HG03159 (cell line): ENCODE results near the gene ADAM30.

ENCODE experiments used
- ATAC-seq: cut with Tn5 transposase; IDR thresholded peaks from one replicate; pipeline ENCODE4 v1.9.1; 2021; ENCODE audit warnings: mild to moderate bottlenecking, moderate library complexity; ENCODE audit not compliant: unreplicated experiment

The ADAM30 gene

DNA sequence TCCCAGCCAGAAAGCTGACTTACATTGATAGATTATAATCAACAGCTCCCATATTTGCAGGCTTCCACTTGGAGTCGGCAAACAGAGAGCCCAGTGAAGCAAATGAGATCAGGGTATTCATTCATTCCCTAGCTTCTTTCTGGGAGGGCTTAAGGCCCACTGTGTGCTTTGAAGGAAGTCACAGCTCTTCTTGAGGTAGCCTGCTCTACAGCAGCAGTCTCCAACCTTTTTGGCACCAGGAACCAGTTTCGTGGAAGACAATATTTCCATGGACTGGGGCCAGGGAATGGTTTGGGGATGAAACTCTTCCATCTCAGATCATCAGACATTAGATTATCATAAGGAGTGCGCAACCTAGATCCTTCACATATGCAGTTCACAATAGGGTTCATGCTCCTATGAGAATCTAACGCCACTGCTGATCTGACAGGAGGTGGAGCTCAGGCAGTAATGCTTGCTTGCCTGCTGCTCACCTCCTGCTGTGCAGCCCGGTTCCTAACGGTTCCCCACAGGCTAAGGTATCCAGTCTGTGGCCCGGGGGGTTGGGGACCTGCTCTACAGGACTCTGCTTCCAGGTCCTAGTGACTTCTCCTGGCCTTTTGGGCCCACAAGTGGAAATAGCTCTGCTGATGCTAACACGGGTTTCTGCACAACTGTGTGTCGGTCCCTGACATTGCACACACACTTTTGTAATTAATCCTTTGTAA, 13.7 kb upstream of the ADAM30 start:
- ATAC-seq = no peak

DNA sequence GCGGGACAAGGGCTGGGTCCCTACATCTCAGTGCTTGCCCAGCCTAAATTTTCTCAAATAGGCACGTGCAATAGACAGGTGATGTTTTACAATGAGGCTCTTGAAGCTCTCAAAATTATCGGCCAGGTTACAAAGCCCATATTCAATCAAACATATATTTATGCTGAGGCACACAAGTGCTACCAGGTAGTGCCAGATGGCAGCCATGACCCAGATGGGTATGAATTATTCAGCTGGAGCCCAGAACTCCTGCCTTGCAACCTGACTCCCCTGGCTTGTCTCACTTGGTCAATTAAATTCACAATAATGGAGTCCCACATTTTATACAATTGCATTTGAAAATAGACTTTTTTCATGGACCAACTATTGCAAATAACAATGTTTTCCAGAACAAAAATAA, 12.3 kb upstream of the ADAM30 start:
- no peak for ATAC-seq

DNA sequence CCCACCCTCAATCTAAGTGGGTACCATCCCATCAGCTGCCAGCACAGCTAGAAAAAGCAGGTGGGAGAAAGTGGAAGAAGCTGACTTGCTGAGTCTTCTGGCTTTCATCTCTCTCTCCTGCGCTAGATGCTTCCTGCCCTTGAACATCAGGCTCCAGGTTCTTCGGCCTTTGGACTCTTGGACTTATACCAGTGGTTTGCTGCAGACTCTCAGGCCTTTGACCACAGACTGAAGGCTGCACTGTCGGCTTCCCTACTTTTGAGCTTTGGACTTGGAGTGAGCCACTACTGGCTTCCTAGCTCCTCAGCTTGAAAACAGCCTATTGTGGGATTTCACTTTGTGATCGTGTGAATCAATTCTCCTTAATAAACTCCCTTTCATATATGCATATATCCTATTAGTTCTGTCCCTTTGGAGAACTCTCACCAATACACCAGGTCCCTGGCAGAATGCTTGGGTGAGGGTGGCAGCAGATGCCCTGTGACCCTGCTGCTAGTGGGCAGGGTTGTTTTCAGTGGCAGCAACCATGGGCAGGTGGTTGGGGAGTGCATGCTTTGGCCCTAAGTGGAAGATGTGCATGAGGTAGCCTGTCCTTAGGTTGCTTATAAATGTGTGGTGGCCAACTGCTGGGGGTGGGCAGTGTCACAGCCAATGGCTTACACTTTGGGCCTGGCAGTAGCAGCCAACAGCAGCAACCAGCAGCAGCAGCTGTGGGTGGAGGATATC, 10.8 kb upstream of the ADAM30 start:
- ATAC-seq = no peak

DNA sequence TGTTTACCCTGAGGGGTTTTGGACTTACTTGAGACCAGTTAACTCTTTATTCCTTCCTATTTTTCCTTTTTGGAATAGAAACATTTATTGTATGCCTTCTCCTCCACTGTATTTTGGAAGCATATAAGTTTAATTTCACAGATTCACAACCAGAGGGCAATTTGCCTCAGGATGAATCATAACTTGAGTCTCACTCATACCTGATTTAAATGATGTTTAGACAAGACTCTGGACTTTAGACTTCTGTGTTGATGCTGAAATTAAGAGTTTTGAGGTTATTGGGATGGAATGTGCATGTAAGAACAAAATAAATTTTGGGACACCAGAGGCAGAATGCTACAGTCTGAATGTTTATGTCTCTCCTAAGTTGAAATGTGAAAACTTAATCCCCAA, 7.1 kb upstream of the ADAM30 start:
- ATAC-seq = no peak

DNA sequence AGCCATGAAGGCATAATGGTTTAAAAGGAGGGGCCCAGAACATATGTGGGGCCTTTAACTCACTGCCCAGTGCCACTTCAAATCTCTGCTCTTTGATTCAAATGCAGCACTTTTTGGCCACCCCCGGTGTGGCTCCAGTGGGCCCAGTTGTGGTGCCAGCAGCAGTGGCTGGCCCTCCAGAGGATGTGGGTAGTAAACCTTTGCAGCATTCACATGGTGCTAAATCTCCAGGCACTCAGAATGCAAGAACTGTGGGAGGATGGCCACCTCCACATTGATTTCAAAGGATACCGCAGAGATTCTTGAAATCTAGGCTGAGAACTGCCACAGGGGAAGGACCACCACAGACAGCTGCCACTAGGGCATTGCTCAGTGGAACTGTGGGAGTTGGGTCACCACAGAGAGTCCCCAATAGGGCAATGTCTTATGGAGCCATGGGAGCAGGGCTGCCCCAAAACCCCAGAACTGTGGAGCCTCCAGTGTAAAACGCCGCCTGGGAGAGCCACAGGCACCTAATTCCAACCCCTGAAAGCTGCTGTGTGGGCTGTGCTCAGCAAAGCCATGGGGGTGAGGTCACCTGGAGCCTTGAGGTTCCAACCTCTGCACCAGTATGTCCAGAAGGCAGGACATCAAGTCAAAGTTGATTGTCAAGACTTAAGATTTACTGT, 6.6 kb upstream of the ADAM30 start:
- ATAC-seq = no peak

DNA sequence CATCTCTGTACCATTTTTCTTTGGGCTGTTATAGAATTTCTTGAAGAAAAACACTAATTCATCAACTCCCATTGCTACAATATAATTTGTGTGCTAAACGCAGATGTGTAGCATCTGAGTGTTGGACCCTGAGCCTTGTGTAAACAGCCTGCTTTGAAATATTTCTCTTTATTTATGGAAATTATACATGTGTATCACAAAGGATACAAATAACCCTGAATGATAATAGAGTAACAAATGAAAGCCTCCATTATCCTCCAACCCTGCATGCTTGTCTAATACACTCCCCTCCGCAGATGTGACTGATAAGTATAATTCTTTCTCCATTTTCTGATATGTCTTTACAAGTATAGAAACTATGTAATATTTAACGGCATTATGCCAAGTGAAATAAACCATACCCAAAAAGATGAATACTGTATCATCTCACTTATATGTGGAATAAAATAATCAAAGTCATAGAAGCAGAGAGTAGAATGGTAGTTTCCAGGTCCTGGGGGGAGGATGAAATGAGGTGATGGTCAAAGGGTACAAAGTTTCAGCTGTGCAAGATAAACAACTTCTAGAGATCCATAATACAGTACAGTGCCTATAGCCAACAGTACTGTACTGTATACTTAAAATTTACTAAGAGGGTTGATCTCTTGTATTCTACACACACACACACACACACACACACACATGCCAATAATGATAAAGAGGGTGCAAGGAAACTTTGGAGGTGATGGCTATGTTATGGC, 2.8 kb upstream of the ADAM30 start:
- ATAC-seq = no peak

DNA sequence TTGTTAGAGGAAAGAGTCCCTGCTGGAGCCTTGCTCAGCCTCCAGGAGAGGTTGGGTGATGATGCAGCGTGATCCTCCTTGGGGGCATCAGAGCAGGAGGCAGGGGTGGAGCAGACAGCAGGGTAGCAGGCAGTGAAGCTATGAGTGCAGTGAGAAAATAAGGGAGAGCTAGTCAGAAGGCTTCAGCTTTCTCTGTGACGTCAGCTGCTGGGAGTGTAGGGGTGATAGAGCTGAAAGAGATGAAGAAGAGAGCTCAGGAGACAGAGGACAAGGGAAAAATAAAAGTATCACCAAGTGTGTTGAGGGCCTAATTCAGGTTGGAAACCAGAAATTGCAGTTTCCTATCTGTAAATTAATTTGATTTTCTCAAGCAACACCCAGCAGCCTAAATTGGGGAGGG, 2.2 kb upstream of the ADAM30 start:
- ATAC-seq = no peak

DNA sequence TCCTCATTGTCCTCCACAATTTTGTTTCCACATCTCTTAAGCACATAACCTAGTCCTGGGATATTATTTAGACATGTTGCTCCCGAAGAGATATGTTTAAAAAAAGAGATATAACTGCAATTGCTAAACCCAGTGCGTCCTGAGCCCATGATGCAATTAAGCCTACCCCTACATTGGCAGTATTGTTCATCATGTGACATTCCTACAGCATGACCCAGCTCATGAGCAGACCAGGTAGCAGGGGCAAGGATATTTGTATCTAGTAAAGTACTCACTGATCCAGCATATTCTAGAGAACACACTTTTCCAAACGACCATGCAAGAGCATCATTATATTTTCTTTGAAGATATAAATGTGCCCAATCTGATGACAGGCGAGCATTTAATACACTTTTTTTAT, 1.2 kb downstream of the ADAM30 start:
- no peak for ATAC-seq

DNA sequence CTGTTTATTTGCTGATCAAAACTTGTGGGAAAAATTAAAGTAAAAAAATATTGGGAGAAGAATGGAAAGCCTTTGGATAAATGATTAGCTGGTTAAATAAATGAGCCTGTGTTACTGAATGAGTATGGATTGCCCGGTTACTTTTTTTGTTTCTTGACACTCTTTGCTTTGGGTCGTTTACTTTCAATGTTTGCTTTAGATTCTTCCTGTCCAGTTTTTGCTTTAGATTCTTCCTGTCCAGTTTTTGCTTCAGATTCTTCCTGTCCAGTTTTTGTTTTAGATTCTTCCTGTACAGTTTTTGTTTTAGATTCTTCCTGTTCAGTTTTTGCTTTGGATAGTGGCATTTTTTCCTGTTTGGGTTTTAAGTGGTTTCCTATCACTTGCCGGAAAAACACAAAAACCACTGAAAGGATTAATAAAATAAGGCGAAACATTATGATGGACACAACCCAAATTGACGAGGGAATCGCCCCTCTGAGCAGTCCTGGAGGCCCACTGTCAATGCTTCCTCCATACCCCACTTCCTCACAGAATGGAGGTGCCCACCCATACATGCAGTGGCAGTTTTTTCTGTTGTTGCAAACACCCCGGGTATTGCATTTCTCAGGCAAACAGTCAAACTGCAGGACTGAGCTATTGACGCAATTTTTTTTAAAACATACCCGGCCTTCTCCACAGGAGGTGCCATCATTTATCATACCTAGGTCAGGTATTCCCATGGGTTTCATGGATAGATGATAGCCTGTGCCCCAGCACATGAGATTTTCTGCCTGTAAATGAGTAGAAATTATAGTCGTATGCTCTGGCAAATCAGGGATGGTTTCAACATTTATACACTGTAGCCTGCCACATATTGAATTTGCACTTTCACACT, 2.3 kb downstream of the ADAM30 start:
- ATAC-seq = no peak

DNA sequence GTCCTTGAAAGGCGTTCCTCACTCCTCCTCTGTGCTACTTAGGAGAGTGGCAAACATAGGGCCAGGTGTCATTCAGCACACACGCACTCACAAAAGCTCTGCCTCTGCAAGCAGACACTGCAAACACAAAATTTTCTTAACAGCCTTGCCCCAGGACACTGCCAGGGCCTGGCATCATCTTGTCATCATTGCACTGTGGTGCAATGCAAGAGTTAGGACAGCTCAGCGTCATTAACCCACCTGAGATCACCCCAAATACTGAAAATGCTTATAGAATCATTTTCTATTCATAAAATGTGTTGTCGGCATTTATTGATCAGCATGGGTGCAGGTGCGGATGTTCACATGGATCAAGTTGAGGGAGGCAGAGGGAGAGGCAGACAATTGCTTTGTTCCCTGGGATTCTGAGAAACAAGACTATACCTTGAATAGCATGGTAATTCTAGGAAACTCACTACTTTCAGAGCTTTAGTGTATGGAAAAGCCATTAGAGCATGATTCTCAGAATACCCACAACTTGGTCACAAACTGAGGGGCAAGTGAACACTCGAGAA, 3.0 kb downstream of the ADAM30 start:
- no peak for ATAC-seq

DNA sequence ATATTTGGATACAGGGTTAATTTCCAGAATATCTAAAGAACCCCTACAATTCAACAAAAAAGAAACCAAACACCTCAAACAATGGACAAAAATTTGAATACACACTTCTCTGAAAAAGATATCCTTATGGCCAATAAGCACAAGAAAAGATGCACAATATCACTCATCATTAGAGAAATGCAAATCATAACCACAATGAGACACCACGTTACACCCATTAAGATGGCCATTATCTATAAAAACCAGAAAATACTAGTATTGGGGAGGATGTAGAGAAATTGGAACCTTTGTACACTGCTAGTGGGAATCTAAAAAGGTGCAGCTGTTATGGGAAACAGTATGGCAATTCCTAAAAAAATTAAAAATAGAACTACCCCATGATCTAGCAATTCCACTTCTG, 4.9 kb downstream of the ADAM30 start:
- ATAC-seq = no peak

DNA sequence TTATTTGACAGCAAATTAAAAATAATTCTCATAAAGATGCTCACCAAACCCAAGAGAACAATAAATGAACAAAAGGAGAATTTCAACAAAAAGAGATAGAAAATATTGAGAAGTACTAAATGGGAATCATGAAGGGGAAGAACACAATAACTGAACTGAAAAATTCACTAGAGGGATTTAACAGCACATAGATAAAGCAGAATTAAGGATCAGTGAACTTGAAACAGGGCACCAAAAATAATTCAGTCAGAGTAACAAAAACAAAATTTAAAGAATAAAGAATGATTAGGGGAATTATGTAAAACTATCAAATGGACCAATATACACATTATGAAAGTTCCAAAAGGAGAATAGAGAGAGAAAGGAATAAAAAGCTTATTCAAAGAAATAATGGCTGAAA, 7.8 kb downstream of the ADAM30 start:
- no peak for ATAC-seq

DNA sequence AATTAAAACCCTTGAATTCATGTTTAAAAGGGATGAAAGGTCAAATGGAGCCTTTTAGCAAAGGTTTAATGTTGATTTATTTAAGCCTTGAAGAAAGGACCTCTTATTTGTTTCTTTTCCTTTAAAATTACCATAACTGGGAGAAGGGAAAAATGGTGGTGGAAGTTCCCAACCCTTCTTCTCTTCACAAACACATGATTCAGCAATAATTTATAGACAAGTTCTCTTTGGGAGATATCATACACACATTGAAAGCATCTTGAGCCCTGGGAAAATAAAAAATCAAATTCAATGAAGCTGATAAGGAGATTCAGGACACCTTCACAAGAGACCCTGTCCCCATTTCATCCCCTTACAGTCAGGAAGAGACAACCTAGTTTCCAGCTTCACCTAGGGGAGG, 8.9 kb downstream of the ADAM30 start:
- no peak for ATAC-seq

DNA sequence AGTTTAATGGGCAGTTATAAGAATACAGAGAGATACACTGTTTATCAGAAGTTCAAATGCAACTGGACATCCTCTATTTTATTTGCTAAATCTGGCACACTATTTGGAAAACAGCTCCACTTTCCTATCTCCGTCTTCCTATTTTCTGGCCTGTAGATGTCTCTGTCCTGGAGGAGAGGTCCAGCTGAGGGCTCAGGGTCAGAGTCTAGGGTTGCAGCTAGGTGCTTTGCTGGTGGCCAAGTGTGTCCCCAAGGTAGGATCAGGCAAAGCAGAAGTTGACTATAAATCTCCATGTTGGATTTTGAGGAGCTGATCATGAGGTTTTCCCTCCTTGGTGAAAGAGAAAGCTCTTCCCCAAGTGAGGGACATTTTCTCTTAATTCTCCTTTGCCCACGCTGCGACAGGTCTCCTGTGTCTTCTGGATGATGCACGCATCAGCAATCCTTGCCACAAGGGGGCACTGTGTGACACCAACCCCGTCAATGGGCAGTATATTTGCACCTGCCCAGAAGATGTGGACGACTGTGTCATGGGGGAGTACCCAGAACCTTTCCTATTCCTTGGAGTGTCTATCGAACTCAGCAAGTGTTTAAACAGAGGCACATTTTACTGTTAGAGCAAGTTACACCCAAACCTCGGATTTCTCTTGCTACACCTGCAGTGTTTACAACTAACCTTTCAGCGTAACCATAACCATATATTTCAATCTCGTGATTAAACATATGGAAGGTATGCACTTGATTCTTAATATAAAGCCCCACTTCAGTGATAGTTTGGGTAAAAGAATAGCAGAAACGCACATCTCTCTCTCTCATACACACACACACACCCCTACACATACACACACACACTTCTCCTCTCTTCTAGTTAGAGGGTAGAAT, 10.2 kb downstream of the ADAM30 start:
- no peak for ATAC-seq

DNA sequence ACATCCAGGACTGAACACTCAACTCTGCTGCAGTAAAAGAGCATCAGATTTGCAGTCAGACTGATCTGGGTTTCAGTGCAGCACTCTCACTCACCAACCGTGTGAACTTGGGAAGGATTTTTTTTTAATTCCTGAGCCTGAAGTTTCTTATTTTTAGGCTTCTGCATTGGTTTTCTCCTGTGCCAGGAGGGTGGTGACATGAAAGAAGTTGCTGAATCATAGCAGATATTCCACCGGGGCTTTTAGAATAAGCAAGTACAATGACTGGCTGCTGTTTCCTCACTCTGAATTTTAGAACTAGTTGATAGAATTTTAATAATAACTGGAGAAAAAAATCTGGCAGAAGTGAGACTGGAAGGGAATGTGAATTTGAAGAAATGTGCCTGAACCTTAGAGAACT, 11.6 kb downstream of the ADAM30 start:
- ATAC-seq = no peak

DNA sequence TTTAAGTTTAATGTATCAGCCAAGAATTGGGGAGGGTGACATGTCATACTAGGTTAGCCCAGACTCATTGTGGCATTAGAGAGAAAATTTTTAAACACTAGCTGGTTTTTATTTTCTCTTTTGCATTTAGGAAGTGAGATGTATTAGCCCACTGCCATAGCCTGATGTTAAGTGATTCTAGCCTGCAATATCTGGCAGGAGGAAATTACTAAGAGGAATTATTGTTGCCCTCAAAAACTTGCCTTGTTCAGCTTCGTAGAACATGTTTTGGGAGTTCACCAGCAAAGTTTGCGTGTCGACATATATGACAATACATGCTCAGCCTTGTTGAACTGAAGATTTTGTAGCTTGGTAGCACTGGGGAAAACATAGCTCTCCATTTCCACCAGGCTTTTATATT, 12.5 kb downstream of the ADAM30 start:
- no peak for ATAC-seq

DNA sequence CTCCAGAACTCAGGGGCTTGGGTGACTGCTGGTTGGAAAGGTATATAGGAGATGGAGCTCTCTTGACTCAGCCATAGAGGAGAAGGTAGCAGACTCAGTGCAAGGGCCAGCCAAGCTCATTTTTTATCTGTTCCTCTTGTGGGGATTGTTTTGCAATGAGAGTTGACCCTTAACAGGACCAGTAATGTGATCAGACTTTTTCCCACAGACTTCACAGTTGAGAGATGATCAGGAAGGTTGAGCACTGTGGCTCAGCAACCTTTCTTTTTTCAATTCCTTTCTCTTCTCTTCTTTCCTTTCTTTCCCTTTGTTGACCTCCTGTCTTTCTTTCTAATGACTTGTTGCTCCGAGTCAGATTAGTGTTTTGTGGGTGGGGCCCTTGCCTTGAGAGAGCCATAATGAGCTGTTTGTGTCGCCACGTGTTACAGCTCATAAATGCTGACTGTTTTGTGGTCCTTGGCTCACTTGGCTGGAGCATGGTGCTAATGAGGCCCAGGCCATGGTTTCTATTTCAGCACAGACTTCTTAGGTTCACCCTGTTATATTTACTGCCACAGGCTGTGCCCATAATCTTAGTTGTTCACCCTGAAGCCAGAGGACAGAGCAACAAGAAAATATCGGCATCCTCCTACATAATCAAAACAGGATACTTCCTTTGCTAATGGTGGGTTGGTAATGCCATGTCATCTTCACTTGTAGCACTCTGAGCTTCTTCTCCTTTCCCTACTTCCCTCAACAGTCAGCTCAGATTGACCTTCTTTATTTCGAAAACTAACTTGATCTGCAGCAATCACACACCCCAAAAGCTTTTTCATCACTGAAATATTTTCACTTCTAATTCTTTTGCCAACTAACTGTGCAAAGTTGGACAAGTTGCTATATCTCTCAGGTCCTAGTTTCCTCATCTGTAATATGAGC, 13.9 kb downstream of the ADAM30 start:
- no peak for ATAC-seq
